GM12872 (cell line): ENCODE data around the gene NDRG4.

ENCODE experiments used
- CTCF ChIP-seq: IDR thresholded peaks from 3 replicates; pipeline ENCODE4 v1.5.1; 2011; ENCODE audit warnings: low read depth, mild to moderate bottlenecking, low read length, moderate library complexity; ENCODE audit not compliant: insufficient read depth

The NDRG4 gene

GRCh38 chr16:58455750-58456149, 44.2 kb upstream of the NDRG4 start:
- TF ChIP-seq CTCF: no peak

GRCh38 chr16:58456193-58456592, 43.8 kb upstream of the NDRG4 start:
- TF ChIP-seq CTCF: no peak

GRCh38 chr16:58458606-58459343, 41.2 kb upstream of the NDRG4 start:
- no peak for TF ChIP-seq CTCF

- no peak for TF ChIP-seq CTCF
These were observed 40.4 kb upstream of the NDRG4 start for GRCh38 chr16:58459344-58460218.

GRCh38 chr16:58460219-58460610, 39.7 kb upstream of the NDRG4 start:
- TF ChIP-seq CTCF: no peak

GRCh38 chr16:58461056-58461455, 38.9 kb upstream of the NDRG4 start:
- no peak for TF ChIP-seq CTCF

GRCh38 chr16:58461640-58462039, 38.3 kb upstream of the NDRG4 start:
- TF ChIP-seq CTCF: no peak
